ENCODE measurements around the gene FLVCR2.

The FLVCR2 gene

GRCh38 chr14:75533791-75534555 is 44.4 kb upstream of the FLVCR2 start:
- Histone ChIP-seq H3K9me3 (ENCODE audit: insufficient read depth, low read length) (no peaks in the 10 kb centered on the region), H3K9ac (ENCODE audit: low read length) (no peak overlapping the region), H3K36me3 (ENCODE audit: low read length) (peaks cover 3% of the 10 kb centered on the region; the same call in 1 of the 2 replicates), H3K27ac (ENCODE audit: low read depth, low read length) (no peak overlapping the region), H3K79me2 (ENCODE audit: insufficient read depth, low read length) (no peaks in the 10 kb centered on the region), H2AFZ (ENCODE audit: low read depth, low read length, severe bottlenecking) (no peak overlapping the region), H3K4me3 (ENCODE audit: insufficient read depth, low read length, poor library complexity, severe bottlenecking) (no peak overlapping the region), H3K4me2 (ENCODE audit: low read depth, low read length, poor library complexity, severe bottlenecking) (no peak overlapping the region), H4K20me1 (ENCODE audit: low read depth, low read length) (no peaks in the 10 kb centered on the region), H3F3A (ENCODE audit: insufficient read depth) (peaks cover 5% of the 10 kb centered on the region; the same call in 1 of the 2 replicates), H3K9me2 (replicated peaks; ENCODE audit: insufficient read depth, low read length) (no peaks in the 10 kb centered on the region), H3K27me3 (ENCODE audit: low read length) (no peaks in the 10 kb centered on the region)
- TF ChIP-seq CTCF (IDR thresholded peaks at IDR 0.05; ENCODE audit: insufficient read depth, low read length, poor library complexity, severe bottlenecking) (no peak), EZH2phosphoT487 (conservative IDR thresholded peaks at IDR 0.05; ENCODE audit: low read length) (no peak)

- H2AFZ ChIP-seq (ENCODE audit: low read depth, low read length, severe bottlenecking): no peak overlapping the region
- no peak overlapping the region for H3K4me3 ChIP-seq (ENCODE audit: insufficient read depth, low read length, poor library complexity, severe bottlenecking)
- peaks cover 12% of the 10 kb centered on the region; the same call in 1 of the 2 replicates for H3F3A ChIP-seq (ENCODE audit: insufficient read depth)
- no peak for TF ChIP-seq EZH2phosphoT487 (conservative IDR thresholded peaks at IDR 0.05; ENCODE audit: low read length)
- TF ChIP-seq CTCF (IDR thresholded peaks at IDR 0.05; ENCODE audit: insufficient read depth, low read length, poor library complexity, severe bottlenecking): no peak
- H3K9me2 ChIP-seq (replicated peaks; ENCODE audit: insufficient read depth, low read length): no peaks in the 10 kb centered on the region
- no peak overlapping the region for H3K27ac ChIP-seq (ENCODE audit: low read depth, low read length)
- no peaks in the 10 kb centered on the region for H4K20me1 ChIP-seq (ENCODE audit: low read depth, low read length)
- H3K27me3 ChIP-seq (ENCODE audit: low read length): no peaks in the 10 kb centered on the region
- no peaks in the 10 kb centered on the region for H3K9me3 ChIP-seq (ENCODE audit: insufficient read depth, low read length)
- H3K9ac ChIP-seq (ENCODE audit: low read length): no peak overlapping the region
- H3K79me2 ChIP-seq (ENCODE audit: insufficient read depth, low read length): no peaks in the 10 kb centered on the region
- H3K36me3 ChIP-seq (ENCODE audit: low read length): no peaks in the 10 kb centered on the region
- H3K4me2 ChIP-seq (ENCODE audit: low read depth, low read length, poor library complexity, severe bottlenecking): no peak overlapping the region
Measured at GRCh38 chr14:75535164-75535898, 43.1 kb upstream of the FLVCR2 start.

- Histone ChIP-seq H3K9ac (ENCODE audit: low read length) (no peak overlapping the region), H4K20me1 (ENCODE audit: low read depth, low read length) (no peaks in the 10 kb centered on the region), H3K36me3 (ENCODE audit: low read length) (no peaks in the 10 kb centered on the region), H3F3A (ENCODE audit: insufficient read depth) (peaks cover 15% of the 10 kb centered on the region; the same call in 1 of the 2 replicates), H3K4me3 (ENCODE audit: insufficient read depth, low read length, poor library complexity, severe bottlenecking) (no peak overlapping the region), H3K9me3 (ENCODE audit: insufficient read depth, low read length) (no peaks in the 10 kb centered on the region), H3K27ac (ENCODE audit: low read depth, low read length) (no peak overlapping the region), H3K79me2 (ENCODE audit: insufficient read depth, low read length) (no peaks in the 10 kb centered on the region), H3K9me2 (replicated peaks; ENCODE audit: insufficient read depth, low read length) (no peaks in the 10 kb centered on the region), H3K27me3 (ENCODE audit: low read length) (no peaks in the 10 kb centered on the region), H3K4me2 (ENCODE audit: low read depth, low read length, poor library complexity, severe bottlenecking) (no peak overlapping the region), H2AFZ (ENCODE audit: low read depth, low read length, severe bottlenecking) (no peak overlapping the region)
- TF ChIP-seq CTCF (IDR thresholded peaks at IDR 0.05; ENCODE audit: insufficient read depth, low read length, poor library complexity, severe bottlenecking) (no peak), EZH2phosphoT487 (conservative IDR thresholded peaks at IDR 0.05; ENCODE audit: low read length) (no peak)
Measured at GRCh38 chr14:75537071-75537470, 41.3 kb upstream of the FLVCR2 start.
